Measurements from ENCODE around the gene EPHA2.

GRCh38 chr1:16118706-16119105, 37.2 kb downstream of the EPHA2 start:
- TF ChIP-seq TAF1 (IDR thresholded peaks at IDR 0.05; ENCODE audit: borderline replicate concordance, insufficient read depth, low read length) (no peak), REST (IDR thresholded peaks at IDR 0.05; ENCODE audit: insufficient read depth in 1 of 2, low read depth in 2 of 2, low read length in 2 of 2) (no peak)

Data from PFSK-1 (cell line).